Fibroblast of mammary gland (primary cell): ENCODE results near the gene HIRA.
A peak's percentile ranks its signal among the peaks of the same experiment; 100 is the strongest.

Experiments
- DNase-seq: peaks from one replicate; pipeline ENCODE4 v3.0.0-alpha.2; 2010; ENCODE audit warnings: low read depth
- H3K4me3 ChIP-seq: 2 replicates; pipeline ENCODE4 v1.5.1; 2011; ENCODE audit warnings: low read depth, mild to moderate bottlenecking, low read length, moderate library complexity; ENCODE audit not compliant: control insufficient read depth
- CTCF ChIP-seq: conservative IDR thresholded peaks from 2 replicates; pipeline ENCODE4 v1.5.1; 2011; ENCODE audit warnings: low read depth, low read length, inconsistent platforms; ENCODE audit not compliant: control insufficient read depth, insufficient read depth

HIRA gene

GRCh38 chr22:19287889-19288288, 143.6 kb downstream of the HIRA start:
- H3K4me3 ChIP-seq: no peak overlapping the region
- peak; percentile 81 for DNase-seq
- no peak for TF ChIP-seq CTCF

- H3K4me3 ChIP-seq: no peak overlapping the region
- DNase-seq: peak; percentile 54
- TF ChIP-seq CTCF: no peak
Measured at GRCh38 chr22:19287076-19287707, 144.3 kb downstream of the HIRA start.

GRCh38 chr22:19285831-19286230, 145.7 kb downstream of the HIRA start:
- TF ChIP-seq CTCF: no peak
- DNase-seq: no peak
- no peak overlapping the region for H3K4me3 ChIP-seq
